DOHH2 (cell line): Measurements from ENCODE around the gene FIBCD1.

Source experiments
- EZH2phosphoT487 ChIP-seq: fragments of 200-600 bp; sonication (generic); IDR thresholded peaks from 2 replicates; pipeline ENCODE4 v1.6.1; 2017; ENCODE audit warnings: borderline replicate concordance, mild to moderate bottlenecking, antibody characterized with exemption, low read length, moderate library complexity, mixed read lengths
- TF ChIP-seq, protein P1 (sequence below): fragments of 200-600 bp; sonication (generic); IDR thresholded peaks from one replicate; pipeline ENCODE4 v1.5.1; 2014; ENCODE audit warnings: antibody characterized with exemption, mild to moderate bottlenecking, low read depth, low read length; ENCODE audit not compliant: poor library complexity, severe bottlenecking

- TF ChIP-seq, protein P1, sequence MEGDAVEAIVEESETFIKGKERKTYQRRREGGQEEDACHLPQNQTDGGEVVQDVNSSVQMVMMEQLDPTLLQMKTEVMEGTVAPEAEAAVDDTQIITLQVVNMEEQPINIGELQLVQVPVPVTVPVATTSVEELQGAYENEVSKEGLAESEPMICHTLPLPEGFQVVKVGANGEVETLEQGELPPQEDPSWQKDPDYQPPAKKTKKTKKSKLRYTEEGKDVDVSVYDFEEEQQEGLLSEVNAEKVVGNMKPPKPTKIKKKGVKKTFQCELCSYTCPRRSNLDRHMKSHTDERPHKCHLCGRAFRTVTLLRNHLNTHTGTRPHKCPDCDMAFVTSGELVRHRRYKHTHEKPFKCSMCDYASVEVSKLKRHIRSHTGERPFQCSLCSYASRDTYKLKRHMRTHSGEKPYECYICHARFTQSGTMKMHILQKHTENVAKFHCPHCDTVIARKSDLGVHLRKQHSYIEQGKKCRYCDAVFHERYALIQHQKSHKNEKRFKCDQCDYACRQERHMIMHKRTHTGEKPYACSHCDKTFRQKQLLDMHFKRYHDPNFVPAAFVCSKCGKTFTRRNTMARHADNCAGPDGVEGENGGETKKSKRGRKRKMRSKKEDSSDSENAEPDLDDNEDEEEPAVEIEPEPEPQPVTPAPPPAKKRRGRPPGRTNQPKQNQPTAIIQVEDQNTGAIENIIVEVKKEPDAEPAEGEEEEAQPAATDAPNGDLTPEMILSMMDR, result no peak
- TF ChIP-seq EZH2phosphoT487, result no peak
Observed at GRCh38 chr9:130924448-130924788, 14.6 kb downstream of the FIBCD1 start.
